Ureter (tissue), 1 donor: ENCODE measurements around the gene BABAM2. TPM values are rescaled to one million over a fixed set of nuclear protein-coding genes. Genes with fewer than 3 reads are reported as not detected.

ENCODE experiments used
- DNase-seq: peaks from one replicate; pipeline ENCODE4 v3.0.0-alpha.2; 2020; ENCODE audit warnings: low spot score
- total RNA-seq: library from RNA; stranded (reverse); gene quantifications from one replicate; pipeline ENCODE4 v1.2.4, GENCODE V29; 2023
- donor health status: DM: yes; HTN: yes; CAD: no.

Gene BABAM2
- total RNA-seq, 1 donor from 2014 or later: 76.3 TPM

DNA sequence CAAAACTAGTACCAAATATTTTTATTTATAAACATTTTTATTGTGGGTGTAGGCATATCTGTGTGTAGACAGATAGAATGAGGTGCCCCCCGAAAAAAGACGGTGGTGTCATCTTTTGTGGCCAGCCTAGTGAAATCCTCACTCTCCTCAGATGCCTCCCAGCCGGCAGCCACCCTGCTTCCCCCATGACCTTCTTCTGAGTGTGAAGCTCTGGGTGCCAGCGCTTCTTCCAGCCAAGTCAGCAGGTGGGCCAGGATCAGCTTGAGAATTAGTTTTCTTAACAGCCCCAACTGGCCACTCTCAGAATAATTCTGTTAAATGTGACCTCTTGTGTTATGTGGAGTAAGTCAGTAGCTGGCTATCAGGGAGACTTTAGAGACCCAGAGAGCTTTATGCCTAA lies 272.5 kb downstream of the BABAM2 start:
- no peak for DNase-seq

DNA sequence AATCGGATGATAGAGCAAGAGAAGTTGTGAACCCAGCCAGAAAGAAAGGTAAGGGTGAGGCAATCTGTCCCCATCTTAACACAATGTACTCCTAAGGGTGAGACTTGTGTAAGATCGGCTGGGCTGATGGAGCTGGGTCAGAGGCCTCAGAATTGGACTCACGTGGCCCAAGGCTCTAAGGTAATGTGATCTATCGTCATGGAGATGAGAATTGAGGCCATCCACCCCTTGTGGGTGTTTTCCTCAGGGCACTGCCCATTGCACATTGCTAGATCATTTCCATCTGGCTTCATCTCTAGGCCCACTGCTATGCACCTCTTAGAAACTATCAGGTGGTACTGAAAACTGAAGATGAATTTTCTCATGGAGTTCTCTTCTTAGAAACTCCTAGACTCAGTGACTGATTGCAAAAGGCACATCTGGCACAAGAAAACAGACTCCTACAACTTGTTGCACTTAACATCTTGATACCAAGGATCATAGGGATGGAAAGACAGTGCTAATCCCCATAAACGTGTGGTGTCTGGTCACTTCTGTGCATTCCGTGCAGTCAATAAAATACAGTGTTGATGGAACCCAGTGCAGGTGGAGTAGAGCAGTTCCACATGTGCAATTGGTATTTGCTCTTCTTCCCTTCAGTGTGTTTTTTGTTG lies 273.2 kb downstream of the BABAM2 start:
- no peak for DNase-seq

DNA sequence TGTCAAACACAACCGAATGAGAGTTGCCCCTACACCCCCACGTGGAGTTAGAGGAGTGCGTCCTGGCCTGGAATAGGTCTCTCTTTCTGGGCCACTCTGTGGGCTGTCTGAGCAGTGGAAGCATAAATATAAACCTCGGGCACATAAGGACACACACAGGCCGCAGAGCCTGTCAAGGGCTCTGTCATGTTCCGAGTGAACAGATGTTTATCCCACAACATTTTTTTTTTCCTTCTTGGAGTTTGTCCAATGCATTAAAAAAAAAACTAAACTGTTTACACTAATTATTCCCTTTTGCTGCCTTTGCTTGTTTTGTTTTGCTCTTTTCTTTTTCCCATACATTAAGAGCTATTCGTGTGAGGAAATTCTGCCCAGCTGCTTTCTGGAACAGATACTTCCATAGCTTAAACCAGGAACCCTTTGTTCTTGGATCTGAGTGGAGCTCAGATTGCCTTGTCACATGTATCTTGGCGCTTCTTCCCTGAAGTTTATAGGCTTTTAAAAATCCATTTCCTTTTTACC lies 273.8 kb downstream of the BABAM2 start:
- no peak for DNase-seq

DNA sequence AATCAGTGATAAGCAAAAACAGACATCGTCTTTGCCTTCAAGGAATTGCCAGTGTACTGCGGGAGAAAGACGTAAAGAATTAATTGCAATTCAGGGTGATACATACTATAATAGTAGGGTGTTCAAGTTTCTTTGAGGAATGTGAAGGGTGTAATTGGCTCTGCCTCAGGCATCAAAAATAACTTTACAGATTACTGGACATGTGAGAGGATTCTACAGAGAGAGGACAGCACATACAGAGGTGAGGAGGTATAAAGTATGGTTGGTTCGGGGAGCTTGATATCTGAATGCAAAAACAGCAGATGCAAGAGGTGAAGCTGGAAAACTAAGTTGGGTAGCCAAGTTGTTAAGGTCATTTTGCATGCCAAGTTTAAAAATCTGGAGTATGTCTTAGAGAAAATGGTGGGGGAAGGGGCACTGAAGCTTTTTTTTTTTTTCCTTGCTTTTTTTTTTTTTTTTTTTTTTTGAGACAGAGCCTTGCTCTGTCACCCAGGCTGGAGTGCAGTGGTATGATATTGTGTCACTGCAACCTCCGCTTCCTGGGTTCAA lies 274.6 kb downstream of the BABAM2 start:
- DNase-seq: no peak

DNA sequence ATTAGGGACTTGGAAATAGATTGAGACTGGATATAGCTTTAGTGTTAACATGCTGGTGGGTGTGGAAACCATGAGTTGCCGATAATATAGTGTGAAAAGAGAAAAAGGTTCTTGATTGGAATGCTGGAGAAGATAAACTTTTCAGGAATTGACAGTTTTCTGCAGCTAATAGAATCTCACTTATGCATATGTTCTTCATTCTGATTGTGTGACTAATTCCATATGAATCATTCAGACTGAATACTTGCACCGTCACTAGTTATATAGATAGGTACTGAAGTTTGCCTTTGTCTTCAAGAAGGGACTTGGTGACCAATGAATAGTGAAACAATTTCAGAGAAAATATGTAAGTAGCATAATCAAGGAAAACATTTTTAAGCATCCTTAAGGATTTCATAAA lies 276.4 kb downstream of the BABAM2 start:
- no peak for DNase-seq

DNA sequence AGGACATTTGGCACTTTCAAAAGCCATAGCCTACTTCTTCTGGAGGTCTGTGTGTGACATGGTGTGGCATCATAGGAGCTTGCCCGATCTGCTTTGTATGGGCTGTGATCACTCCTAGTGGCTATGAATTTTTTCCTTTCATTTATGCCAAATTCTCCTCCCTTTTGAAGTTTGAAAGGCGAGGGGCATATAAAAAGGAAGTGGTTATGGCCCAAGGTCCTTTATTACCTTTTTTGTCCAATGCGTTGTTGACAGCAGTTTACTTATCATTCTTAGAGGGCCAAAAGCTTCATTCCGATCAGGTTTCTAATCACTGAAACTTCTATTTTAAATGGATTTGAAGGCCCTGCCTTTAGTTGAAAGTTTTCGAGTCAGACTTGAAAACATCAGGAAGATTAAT lies 277.8 kb downstream of the BABAM2 start:
- no peak for DNase-seq

DNA sequence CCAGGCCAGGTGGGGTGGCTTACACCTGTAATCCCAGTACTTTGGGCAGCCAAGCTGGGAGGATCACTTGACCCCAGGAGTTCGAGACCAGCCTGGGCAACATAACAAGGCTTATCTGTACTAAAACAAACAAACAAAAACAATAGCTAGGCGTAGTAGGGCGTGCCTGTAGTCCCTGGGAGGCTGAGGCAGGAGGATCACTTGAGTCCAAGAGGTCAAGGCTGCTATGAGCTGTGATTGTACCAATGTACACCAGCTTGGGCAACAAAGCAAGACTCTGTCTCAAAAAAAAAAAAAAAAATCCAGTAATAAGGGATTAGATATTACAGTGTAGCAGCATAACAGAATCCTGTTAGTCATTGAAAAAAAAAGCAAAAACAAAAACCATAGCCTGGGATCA lies 279.0 kb downstream of the BABAM2 start:
- DNase-seq: no peak

DNA sequence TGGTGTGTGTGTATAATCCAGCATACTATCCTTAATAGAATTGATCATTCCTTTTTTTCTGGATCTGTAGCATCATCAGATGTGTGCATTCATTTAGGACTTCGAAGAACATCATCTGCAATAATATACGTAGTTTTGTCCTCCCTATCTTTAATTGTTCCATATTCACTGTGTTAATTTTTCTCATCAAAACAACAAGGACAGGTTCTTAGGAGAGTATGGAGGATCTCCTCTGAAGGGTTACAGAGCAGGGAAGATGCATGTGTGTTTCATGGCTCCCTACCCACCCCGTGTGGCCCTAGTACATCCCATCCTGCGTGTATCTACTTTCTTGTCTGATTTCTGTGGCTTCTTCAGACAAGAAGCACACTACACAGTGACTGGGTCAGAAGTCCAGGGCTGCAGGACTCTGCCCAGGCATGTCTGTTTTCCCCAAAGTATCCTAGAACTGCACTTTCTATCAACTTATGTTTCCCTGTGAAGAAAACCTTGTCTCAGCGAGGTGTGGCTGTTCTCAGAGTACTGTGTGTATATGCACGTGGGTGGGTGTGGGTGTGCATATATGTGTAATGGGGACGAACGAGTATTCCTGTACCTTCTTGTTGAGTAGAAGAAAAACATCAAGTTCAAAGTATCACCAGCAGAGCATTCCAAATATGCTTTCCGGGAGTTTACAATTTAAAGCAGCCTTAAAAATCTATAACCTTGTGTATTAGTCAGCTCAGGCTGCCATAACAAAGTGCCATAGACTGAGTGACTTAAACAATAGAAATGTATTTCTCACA lies 281.8 kb downstream of the BABAM2 start:
- DNase-seq: peak; percentile 52

DNA sequence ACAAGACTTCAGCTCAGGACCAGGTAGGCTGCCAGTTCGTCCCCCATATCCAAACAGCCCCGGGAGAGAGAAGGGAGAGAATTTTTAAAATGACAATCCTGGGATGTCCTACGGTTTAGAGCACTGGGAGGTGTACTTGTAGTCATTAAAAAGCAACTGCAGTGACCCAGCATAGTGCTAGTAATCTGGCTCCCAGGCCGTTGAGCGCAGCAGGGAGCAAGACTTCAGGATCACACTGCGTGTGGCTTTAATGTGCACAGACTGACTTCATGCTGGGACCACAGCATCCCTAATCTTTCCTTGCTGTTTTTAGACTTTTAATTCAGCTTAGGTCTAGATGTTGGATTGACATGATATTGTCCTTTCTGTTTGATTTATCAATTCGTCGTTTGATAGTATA lies 282.8 kb downstream of the BABAM2 start:
- no peak for DNase-seq

DNA sequence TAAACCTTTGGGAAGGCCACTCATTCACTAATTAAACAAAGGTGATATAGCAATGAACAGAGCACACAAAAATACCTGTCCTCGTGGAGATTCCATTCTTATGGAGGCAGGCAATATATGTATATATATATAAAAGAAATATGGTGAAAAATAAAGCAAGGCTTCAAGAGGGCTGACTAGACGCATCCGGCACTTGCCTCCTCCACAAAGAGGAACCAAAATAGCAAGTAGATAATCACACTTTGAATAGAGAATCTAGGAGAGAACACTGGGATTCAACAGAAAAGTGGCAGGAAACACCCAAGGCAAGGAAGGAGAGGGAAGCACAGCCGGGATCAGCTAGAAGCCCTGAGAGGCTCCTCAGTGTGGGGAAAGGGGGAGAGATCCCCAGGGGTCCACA lies 283.7 kb downstream of the BABAM2 start:
- DNase-seq: no peak

DNA sequence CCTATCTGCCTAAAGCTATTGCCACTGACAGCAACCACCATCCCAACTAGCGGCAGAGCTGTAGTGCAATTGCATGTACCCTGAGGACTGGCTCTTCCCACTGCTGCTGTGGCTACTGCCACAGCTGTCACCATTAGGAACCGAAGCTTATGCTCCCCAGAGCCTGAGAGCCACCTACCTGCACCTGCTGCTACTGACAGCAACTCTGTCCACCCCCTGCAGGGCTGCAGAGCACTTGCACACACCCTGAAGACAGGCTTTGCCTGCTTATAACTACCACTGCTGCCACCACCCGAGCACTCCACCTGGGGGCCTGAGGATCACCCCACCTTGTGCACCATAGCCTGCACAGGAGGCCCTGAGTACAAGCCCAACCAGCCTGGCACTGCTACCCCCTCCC lies 284.5 kb downstream of the BABAM2 start:
- DNase-seq: no peak

DNA sequence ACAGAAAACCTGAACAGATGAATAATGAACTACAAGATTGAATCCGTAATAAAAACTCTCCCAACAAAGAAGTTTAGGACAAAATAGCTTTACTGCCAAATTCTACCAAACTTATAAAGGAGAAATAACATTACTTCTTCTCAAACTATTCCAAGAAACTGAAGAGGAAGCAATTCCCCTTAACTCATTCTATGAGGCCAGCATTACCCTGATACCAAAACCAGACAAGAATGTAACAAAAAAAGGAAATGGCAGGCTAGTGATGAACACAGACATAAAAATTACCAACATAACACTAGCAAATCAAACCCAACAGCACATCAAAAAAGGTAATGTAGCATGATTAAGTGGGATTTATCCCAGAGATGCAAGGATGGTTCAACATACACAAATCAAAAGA lies 288.4 kb downstream of the BABAM2 start:
- no peak for DNase-seq

DNA sequence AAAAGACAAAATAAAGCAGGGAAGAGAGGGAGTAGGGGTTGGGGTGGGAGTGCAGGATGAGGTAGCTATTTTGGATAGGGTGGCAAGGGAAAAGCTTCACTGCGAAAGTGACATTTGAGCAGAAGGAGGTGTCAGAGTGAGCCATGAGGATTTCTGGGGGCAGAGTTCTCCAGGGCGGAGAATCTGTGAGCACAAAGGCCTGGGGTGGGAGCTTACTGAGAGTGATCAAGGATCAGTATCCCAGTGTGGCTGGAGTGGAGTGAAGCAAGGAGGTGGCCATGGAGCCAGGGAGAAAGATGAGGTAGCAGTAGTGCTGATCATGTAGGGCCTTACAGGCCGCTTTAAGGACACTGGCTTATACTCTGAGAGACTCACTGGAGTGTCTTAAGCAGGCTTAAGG lies 291.3 kb downstream of the BABAM2 start:
- no peak for DNase-seq

DNA sequence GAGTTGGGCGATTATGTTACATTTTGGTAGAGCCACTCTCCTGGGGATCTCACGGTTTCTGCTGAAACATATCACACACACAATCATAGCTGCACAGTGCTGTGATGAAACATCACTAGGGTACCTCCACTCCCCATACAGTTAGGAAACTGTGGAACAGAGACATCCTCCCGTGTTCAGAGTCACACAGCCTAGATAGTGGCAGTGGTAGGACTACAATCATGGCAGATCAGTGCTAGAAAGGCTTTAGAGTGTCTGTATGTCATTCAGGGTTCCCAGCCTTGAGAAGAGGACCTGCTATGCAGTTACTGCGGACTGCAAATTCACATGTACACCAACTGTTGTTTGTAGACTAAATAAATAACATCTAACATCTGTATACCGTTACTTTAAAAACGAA lies 291.8 kb downstream of the BABAM2 start:
- no peak for DNase-seq

DNA sequence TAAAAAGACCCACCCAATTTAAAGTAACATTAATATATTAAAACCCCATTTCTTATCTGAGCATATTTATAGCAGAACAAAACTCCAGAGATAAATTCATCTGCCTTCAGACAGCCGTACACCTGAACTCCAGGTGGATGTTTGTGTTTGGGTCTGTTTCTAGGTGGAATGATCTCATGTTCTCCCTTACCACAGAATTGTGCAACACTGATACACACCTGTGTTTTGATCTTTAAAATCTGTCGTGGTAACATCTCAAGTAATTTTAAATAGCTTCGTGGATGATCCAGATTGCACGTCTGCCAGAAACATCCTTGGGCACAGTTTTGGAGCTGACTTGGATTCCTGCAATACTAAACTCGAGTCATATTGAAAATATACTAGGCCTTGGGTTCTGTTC lies 294.6 kb downstream of the BABAM2 start:
- DNase-seq: no peak

DNA sequence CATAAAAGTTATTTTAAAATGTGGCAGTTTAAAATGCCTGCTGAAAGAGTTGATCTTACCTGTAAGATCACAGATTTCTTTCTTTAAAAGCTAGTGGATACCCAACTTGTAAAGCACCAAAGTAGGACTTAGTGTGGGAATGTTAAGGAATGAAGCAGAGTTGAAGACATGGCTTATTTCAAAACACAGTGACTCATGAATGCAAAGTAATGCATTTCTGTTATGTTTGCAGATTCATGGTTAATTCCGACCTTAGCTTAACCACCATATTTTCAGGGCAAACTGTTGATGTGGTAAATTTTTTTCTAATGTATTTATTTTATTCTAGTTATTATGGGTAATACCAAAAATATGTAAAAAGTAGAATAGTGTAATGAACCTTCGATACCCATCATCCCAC lies 295.4 kb downstream of the BABAM2 start:
- DNase-seq: no peak

DNA sequence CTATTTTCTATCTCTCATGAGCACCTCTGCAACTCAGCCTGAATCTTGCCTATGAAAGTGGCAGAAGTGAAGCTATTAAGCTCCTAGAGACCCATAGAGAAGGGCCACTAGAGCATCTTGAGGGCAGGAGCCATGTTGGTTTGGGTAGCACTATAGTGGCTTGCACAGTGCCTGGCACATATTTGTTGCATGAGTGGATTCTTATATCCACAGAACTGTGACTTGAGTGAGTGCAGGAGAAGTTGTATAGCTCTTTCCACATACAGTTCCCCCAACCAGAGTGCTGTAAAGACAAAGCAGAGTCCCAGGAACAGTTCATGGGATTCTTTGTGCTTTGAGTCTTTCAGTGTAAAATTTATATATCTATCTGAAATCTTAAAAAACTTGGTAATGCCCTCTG lies 296.7 kb downstream of the BABAM2 start:
- no peak for DNase-seq

DNA sequence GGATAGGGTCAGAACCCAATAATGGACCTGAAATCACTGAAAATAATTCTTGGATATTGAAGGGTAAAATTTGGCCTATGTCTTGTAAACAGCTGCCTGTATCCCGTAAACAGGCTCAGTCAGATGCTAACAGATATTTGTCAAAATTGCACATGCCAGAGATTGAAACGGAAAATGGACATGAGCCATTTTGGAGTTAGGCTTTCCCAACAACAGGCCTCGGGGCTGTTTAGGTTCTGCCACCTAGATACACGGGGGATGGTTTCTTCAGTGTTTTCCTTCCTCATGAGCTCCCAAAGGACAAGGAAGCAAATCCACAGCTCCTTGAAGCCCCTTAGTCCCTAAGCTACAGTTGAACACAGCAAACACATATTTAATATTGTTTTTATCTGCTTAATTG lies 297.9 kb downstream of the BABAM2 start:
- no peak for DNase-seq

DNA sequence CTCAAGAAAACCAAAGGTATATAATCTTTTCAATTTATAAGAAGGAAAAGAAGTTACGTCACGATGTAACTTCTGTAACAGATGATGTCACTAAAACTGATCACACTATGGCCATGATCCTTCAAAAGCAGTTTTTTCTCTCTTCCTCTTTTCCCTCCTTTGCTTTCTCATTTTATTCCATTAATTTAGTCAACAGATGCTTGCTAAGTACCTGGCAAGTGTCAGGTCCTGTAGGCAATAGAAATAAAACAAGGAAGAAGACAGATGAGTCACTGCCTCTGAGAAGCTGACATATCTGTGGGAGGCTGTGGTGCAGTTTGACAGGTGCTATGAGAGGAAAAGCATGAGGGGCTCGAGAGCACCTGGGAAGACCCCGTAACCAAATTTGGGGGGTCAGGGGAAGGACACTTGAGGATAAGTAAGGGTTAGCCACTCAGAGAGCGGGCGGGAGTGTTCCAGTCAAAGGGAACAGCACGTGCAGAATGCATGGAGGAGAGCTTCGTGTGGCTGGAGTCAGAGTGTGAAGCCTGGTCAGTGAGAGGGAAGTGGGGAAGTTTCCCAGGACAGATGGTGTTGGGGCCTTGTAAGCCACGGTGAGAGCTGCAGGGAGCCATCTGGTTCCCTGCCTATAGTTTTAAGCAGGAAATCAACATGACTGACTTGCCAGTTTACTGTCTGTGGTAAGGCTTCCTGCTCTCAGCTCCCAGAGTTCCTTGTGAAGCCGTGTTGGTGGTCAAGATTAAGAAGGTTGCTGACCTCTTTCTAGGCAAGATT lies 303.3 kb downstream of the BABAM2 start:
- no peak for DNase-seq

DNA sequence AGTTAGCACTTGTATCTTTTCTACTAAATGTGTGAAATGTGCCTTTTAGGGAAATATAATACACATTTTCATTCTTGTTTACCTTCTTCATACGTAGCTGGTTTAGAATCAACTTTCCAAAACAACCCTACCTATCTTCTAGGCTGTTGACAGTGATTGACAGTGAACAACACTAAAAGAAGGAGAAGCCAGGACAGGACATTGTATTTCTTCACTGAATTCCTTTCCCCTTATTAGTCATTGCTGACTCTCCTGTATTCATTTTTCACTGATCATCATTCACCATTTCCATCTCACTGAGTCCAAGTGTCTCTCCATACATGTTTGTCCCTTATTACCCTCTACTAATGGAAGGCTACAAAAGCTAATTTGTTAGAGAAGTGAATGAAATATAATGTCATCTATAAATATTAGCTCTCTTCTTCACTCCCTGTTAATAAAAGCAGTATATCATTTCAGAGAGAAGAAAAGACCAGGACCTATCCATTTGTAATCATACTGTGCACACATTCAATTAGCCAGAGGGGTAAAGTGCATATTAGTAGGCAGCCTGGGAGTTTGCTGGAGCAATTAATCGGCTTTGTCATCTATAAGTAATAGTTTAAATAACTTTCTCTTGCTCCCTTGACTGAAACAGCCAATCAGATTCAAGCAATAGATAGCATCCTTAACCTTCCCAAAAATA lies 309.6 kb downstream of the BABAM2 start:
- no peak for DNase-seq

DNA sequence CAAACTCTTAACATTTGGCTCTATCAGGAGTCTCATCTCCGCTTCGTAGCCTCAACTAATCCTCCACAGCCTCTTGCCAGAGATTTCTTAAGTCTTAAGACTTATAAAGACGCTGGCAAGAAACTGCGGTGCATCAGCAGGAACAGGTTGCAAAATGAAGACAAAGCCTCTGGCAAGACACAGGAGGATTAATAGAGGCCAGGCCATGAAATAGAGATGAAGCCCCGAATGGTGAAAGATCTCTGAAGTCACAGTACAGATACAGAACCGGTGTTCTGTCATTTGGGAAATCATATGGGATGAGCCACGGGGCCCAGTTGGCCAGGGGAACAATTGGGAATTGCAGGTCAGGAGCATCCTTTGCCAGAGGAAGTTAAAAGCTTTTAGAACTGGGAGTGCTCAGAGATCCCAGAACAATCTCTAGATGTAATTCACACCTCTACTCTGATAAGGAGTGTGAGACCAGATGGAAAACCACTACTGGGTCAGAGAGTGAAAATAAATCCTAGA lies 311.2 kb downstream of the BABAM2 start:
- no peak for DNase-seq

DNA sequence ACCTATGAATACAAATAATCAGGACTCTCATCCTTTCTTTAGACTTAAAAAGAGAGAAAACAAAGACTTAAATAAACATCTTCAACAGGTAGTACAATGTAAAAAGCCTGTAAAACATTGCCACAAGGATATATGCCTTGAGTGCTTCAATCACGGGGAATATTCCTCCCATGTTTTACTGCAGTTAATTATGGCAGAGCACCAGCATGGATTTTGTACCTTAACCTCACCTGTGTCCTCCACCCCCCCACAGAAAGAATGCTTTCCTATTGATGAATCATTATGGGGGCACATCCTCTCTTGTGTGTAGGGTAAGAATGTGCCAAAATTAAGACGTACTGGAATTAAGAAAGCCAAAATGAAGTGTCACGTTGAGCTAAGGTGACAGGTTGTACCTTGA lies 312.2 kb downstream of the BABAM2 start:
- DNase-seq: no peak
